Stimulated activated CD4-positive, alpha-beta T cell treated with anti-CD3 and anti-CD28 coated beads, Interleukin-4, amount 100 ng/mL, for 48 hours (primary cell): ENCODE measurements around the gene INPP5J.
"Not testable (repeated sequence)": the region's sequence is repeated elsewhere in the genome, so short reads cannot be mapped to it uniquely, and the experiment has no call there.

Experiments used
- DNase-seq, 2 donors: peaks; one replicate each; pipeline ENCODE4 v3.0.0-alpha.2; 2020; ENCODE audit warnings: low read depth in 2 of 2

Gene INPP5J

GRCh38 chr22:31122532-31123291, at the start of gene INPP5J:
Gene INPP5J, plus strand, starts transcription at chr22:31122966. Its CDS starts 49 bp downstream, at chr22:31123015.
- DNase-seq: no peak

- not testable (repeated sequence) for DNase-seq
These were observed 49.6 kb upstream of the INPP5J start for GRCh38 chr22:31073125-31073524.

- DNase-seq: not testable (repeated sequence)
These were observed 49.1 kb upstream of the INPP5J start for GRCh38 chr22:31073545-31074145.

- DNase-seq: no peak
These were observed 46.8 kb upstream of the INPP5J start for GRCh38 chr22:31075961-31076360.

- DNase-seq: no peak
These were observed 45.1 kb upstream of the INPP5J start for GRCh38 chr22:31077681-31078080.

GRCh38 chr22:31078389-31078788, 44.4 kb upstream of the INPP5J start:
- not testable (repeated sequence) for DNase-seq

GRCh38 chr22:31079095-31079642, 43.6 kb upstream of the INPP5J start:
- no peak for DNase-seq

GRCh38 chr22:31080164-31080847, 42.5 kb upstream of the INPP5J start:
- DNase-seq: no peak

GRCh38 chr22:31080848-31081649, 41.7 kb upstream of the INPP5J start, which contains the start of gene SMTN:
Gene SMTN, plus strand, starts transcription at chr22:31081318. Its CDS starts 1,941 bp downstream, at chr22:31083259.
- peak; percentile 81 to 89 for DNase-seq

GRCh38 chr22:31081963-31082605, 40.7 kb upstream of the INPP5J start:
- no peak for DNase-seq

GRCh38 chr22:31082606-31083376, 40.0 kb upstream of the INPP5J start:
- DNase-seq: peak; percentile 65 to 76

- DNase-seq: no peak
These were observed 39.4 kb upstream of the INPP5J start for GRCh38 chr22:31083377-31083768.

- DNase-seq: no peak
These were observed 38.6 kb upstream of the INPP5J start for GRCh38 chr22:31083923-31084810.

- peak; percentile 83 to 87 for DNase-seq
These were observed 37.8 kb upstream of the INPP5J start for GRCh38 chr22:31084811-31085492.

- no peak for DNase-seq
These were observed 37.3 kb upstream of the INPP5J start for GRCh38 chr22:31085493-31085824.

GRCh38 chr22:31085928-31086327, 36.8 kb upstream of the INPP5J start:
- no peak for DNase-seq

GRCh38 chr22:31086703-31087330, 35.9 kb upstream of the INPP5J start:
- no peak for DNase-seq

GRCh38 chr22:31087744-31088215, 35.0 kb upstream of the INPP5J start:
- DNase-seq: no peak
